Measurements from ENCODE around the gene ANKFN1. TPM values are rescaled to one million over a fixed set of nuclear protein-coding genes. Genes with fewer than 3 reads are reported as not detected.
"Not testable (repeated sequence)": the region's sequence is repeated elsewhere in the genome, so short reads cannot be mapped to it uniquely, and the experiment has no call there.

Gene ANKFN1
- total RNA-seq, 1 experiment from 2014 or later: not detected

DNA sequence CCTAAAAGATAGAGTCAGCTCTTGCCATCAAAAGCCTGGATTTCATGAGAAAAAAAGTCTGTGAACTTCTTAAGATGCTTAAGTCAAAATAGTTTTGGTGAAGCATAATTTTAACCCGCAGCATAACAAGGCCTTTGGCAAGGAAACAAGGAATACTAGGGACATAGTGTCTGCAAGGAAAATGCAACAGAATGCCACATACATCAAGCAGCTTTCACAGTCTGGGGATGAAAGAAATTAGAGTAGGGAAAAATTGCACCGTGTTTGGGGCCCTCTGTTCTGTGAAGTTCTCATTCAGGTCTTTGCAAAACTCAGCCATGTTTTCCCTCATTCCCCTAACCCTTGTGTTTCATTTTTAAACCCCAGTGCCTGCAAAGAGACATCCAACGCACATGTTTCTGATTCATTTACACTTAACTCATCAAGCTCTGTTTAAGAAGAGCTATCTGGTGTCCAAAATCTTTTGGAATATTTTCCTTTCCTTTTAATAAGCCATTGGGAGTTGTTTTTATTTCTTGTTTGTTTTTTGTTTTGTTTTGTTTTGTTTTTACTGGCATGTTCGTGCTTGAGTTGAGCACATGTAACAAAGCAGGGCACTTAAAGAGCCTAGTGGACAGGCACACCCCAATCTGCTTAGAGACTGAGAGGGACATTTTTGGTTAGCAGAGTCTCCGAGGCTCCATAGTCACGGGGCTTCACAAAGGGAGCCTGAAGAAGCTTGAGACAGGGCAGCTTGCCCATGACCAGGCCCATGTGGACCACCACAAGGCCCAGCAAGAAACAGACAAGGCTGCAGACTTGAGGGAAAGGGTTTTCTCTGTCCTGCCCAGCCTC is 116.5 kb downstream of the ANKFN1 start:
- Histone ChIP-seq H3K27me3 (ENCODE audit: control insufficient read depth, insufficient read depth, low read length) (no peaks in the 10 kb centered on the region), H3K4me3 (ENCODE audit: insufficient read depth, low read depth, low read length) (no peak overlapping the region), H3K36me3 (replicated peaks; ENCODE audit: control insufficient read depth, insufficient read depth, low read length) (no peaks in the 10 kb centered on the region)
- DNase-seq: no peak

- Histone ChIP-seq H3K36me3 (replicated peaks; ENCODE audit: control insufficient read depth, insufficient read depth, low read length) (no peaks in the 10 kb centered on the region), H3K27me3 (ENCODE audit: control insufficient read depth, insufficient read depth, low read length) (no peaks in the 10 kb centered on the region), H3K4me3 (ENCODE audit: insufficient read depth, low read depth, low read length) (no peak overlapping the region)
- no peak for DNase-seq
Observed at GRCh38 chr17:56274491-56274890, 121.2 kb downstream of the ANKFN1 start.

DNA sequence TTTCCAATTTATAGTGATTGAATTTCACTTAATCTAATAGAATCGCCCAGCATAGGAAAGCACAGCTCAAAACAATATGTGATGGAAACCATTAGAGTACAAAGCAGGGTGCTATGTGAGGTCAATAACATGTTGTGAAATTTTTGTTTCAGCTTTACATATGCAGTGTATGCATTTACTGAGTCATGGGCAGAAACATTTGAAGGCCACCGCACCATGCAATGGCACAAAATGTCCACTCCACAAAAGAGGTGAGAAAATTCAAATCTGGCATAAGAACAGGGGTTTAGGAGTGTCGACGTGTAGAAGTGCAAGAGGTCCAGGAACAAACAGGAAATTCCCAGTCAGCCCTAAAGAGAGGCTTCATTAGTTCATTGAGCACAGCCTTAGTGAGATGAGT is 131.2 kb downstream of the ANKFN1 start:
- no peaks in the 10 kb centered on the region for H3K27me3 ChIP-seq (ENCODE audit: control insufficient read depth, insufficient read depth, low read length)
- no peaks in the 10 kb centered on the region for H3K36me3 ChIP-seq (replicated peaks; ENCODE audit: control insufficient read depth, insufficient read depth, low read length)
- H3K4me3 ChIP-seq (ENCODE audit: insufficient read depth, low read depth, low read length): no peak overlapping the region
- DNase-seq: no peak

DNA sequence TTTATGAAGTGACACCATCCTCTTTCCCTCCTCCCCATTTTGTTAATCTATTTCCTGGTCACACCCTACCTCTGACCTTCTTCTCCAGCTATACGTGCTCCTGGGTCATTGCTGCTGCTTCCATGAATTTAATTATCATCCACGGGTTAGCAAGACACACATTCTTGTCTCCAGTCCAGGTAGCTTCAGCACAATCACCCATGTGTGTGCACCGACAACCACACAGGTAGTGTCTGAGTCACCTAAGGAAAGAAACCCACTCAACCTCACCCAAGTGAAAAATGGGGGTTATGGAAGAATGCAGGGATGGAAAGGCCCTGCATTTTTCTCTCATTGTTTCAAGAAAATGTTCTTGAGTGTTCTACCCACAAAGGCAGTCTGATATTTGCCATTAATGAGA is 135.5 kb downstream of the ANKFN1 start:
- not testable (repeated sequence) for H3K36me3 ChIP-seq (replicated peaks; ENCODE audit: control insufficient read depth, insufficient read depth, low read length); DNase-seq; H3K27me3 ChIP-seq (ENCODE audit: control insufficient read depth, insufficient read depth, low read length); H3K4me3 ChIP-seq (ENCODE audit: insufficient read depth, low read depth, low read length)

DNA sequence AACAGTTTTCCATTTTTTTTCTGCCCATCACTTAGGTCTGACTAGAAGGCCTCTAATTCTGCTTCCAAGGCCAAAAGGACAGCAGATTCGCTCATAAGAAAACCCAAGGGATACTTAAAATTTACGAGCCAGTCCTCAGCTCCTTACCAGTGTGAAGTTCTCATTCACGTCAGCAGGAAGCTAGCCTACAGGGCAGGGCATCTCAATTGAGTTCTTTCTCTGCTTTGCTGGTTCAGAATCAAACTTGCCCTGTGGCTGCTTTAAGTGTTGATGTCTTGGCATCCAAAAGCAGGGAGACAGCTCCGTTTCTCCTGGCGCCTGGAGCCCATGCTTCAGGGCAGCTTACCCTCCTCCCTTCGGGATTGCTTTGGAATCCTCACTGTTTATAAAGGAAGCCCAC is 136.0 kb downstream of the ANKFN1 start:
- Histone ChIP-seq H3K27me3 (ENCODE audit: control insufficient read depth, insufficient read depth, low read length) (no peaks in the 10 kb centered on the region), H3K36me3 (replicated peaks; ENCODE audit: control insufficient read depth, insufficient read depth, low read length) (no peaks in the 10 kb centered on the region), H3K4me3 (ENCODE audit: insufficient read depth, low read depth, low read length) (no peak overlapping the region)
- DNase-seq: no peak

DNA sequence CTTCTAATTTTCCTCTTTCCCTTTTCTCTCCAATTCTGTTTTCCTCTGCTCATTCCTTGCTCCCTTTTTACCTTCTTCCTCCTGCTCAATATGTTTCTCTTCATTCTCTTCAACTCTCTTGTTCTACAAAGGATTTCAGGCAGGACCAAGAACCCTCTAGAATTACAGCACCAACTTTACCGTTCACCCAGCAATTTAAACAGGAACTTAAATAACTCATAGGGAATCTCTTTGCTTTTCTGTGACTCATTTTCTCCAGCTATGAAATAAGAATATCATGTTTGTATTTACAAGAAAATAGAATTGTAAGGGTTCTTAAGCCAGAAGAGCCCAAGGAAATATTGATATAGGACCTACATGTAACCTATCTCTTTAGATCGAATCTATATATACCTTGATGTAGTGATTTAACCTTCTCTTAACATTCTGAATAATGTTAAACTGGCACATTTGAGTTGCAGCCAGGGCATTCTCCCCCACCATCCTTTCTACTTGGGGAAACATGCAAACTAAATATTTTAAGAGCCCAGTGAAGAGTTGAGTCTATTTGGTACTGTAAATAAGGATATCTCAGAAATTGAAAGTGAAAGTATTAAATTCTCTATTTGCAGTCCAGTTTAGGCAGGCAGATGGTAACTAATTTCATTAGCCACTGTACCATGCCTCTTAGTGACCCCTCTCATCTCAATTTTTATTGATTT is 137.0 kb downstream of the ANKFN1 start:
- Histone ChIP-seq H3K36me3 (replicated peaks; ENCODE audit: control insufficient read depth, insufficient read depth, low read length) (no peaks in the 10 kb centered on the region), H3K4me3 (ENCODE audit: insufficient read depth, low read depth, low read length) (no peak overlapping the region), H3K27me3 (ENCODE audit: control insufficient read depth, insufficient read depth, low read length) (no peaks in the 10 kb centered on the region)
- no peak for DNase-seq

- Histone ChIP-seq H3K27me3 (ENCODE audit: control insufficient read depth, insufficient read depth, low read length) (no peaks in the 10 kb centered on the region), H3K4me3 (ENCODE audit: insufficient read depth, low read depth, low read length) (no peak overlapping the region), H3K36me3 (replicated peaks; ENCODE audit: control insufficient read depth, insufficient read depth, low read length) (no peaks in the 10 kb centered on the region)
- DNase-seq: no peak
Observed at GRCh38 chr17:56290802-56291118, 137.5 kb downstream of the ANKFN1 start.

- DNase-seq: no peak
- no peaks in the 10 kb centered on the region for H3K36me3 ChIP-seq (replicated peaks; ENCODE audit: control insufficient read depth, insufficient read depth, low read length)
- no peaks in the 10 kb centered on the region for H3K27me3 ChIP-seq (ENCODE audit: control insufficient read depth, insufficient read depth, low read length)
- no peak overlapping the region for H3K4me3 ChIP-seq (ENCODE audit: insufficient read depth, low read depth, low read length)
Observed at GRCh38 chr17:56291226-56291805, 138.0 kb downstream of the ANKFN1 start.

GRCh38 chr17:56292010-56292409 is 138.7 kb downstream of the ANKFN1 start:
- Histone ChIP-seq H3K36me3 (replicated peaks; ENCODE audit: control insufficient read depth, insufficient read depth, low read length) (no peaks in the 10 kb centered on the region), H3K4me3 (ENCODE audit: insufficient read depth, low read depth, low read length) (no peak overlapping the region), H3K27me3 (ENCODE audit: control insufficient read depth, insufficient read depth, low read length) (no peaks in the 10 kb centered on the region)
- DNase-seq: no peak

- Histone ChIP-seq H3K36me3 (replicated peaks; ENCODE audit: control insufficient read depth, insufficient read depth, low read length) (no peaks in the 10 kb centered on the region), H3K27me3 (ENCODE audit: control insufficient read depth, insufficient read depth, low read length) (no peaks in the 10 kb centered on the region), H3K4me3 (ENCODE audit: insufficient read depth, low read depth, low read length) (no peak overlapping the region)
- DNase-seq: no peak
Observed at GRCh38 chr17:56292578-56292977, 139.3 kb downstream of the ANKFN1 start.

GRCh38 chr17:56297184-56297583 is 143.9 kb downstream of the ANKFN1 start:
- H3K36me3 ChIP-seq (replicated peaks; ENCODE audit: control insufficient read depth, insufficient read depth, low read length): no peaks in the 10 kb centered on the region
- no peak for DNase-seq
- H3K4me3 ChIP-seq (ENCODE audit: insufficient read depth, low read depth, low read length): no peak overlapping the region
- no peaks in the 10 kb centered on the region for H3K27me3 ChIP-seq (ENCODE audit: control insufficient read depth, insufficient read depth, low read length)

GRCh38 chr17:56298846-56299245 is 145.6 kb downstream of the ANKFN1 start:
- no peak for DNase-seq
- Histone ChIP-seq H3K36me3 (replicated peaks; ENCODE audit: control insufficient read depth, insufficient read depth, low read length) (no peaks in the 10 kb centered on the region), H3K27me3 (ENCODE audit: control insufficient read depth, insufficient read depth, low read length) (no peaks in the 10 kb centered on the region), H3K4me3 (ENCODE audit: insufficient read depth, low read depth, low read length) (no peak overlapping the region)

GRCh38 chr17:56300144-56300543 is 146.9 kb downstream of the ANKFN1 start:
- no peaks in the 10 kb centered on the region for H3K36me3 ChIP-seq (replicated peaks; ENCODE audit: control insufficient read depth, insufficient read depth, low read length)
- no peak for DNase-seq
- no peaks in the 10 kb centered on the region for H3K27me3 ChIP-seq (ENCODE audit: control insufficient read depth, insufficient read depth, low read length)
- no peak overlapping the region for H3K4me3 ChIP-seq (ENCODE audit: insufficient read depth, low read depth, low read length)

DNA sequence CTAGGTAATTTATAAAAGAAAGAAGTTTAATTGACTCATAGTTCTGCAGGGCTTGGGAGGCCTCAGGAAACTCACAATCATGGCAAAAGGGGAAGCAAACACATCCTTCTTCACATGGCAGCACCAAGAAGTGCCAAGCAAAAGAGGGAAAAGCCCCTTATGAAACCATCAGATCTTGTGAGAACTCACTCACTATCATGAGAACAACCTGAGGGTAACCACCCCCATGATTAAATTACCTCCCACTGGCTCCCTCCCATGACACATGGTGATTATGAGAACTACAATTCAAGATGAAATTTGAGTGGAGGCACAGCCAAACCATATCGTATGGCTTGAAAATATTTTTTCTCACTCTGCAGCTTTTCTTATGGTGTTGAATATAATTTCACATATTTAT is 151.7 kb downstream of the ANKFN1 start:
- DNase-seq: no peak
- H3K36me3 ChIP-seq (replicated peaks; ENCODE audit: control insufficient read depth, insufficient read depth, low read length): no peaks in the 10 kb centered on the region
- H3K27me3 ChIP-seq (ENCODE audit: control insufficient read depth, insufficient read depth, low read length): no peaks in the 10 kb centered on the region
- no peak overlapping the region for H3K4me3 ChIP-seq (ENCODE audit: insufficient read depth, low read depth, low read length)

- H3K27me3 ChIP-seq (ENCODE audit: control insufficient read depth, insufficient read depth, low read length): no peaks in the 10 kb centered on the region
- DNase-seq: no peak
- H3K4me3 ChIP-seq (ENCODE audit: insufficient read depth, low read depth, low read length): no peak overlapping the region
- H3K36me3 ChIP-seq (replicated peaks; ENCODE audit: control insufficient read depth, insufficient read depth, low read length): no peaks in the 10 kb centered on the region
Observed at GRCh38 chr17:56309897-56310296, 156.6 kb downstream of the ANKFN1 start.
